Transverse colon (tissue), 3 donors: ENCODE results near the gene COL4A5.

Experiments used
- CTCF ChIP-seq, 5 experiments: fragments of 200-600 bp in 3 of 5; fragments of 450-650 bp in 2 of 5; sonication (generic) in 3 of 5; IDR thresholded peaks; 1 replicate in 2 of 5; 2 replicates in 3 of 5; pipeline ENCODE4 v1.5.1; 2016 to 2017; ENCODE audit warnings: antibody characterized with exemption in 5 of 5, inconsistent platforms in 3 of 5, mild to moderate bottlenecking in 2 of 5, moderate library complexity in 1 of 5
- EP300 ChIP-seq: sonication (generic); formaldehyde crosslinking; IDR thresholded peaks from one replicate; pipeline ENCODE4 v1.6.1; 2017; ENCODE audit warnings: antibody characterized with exemption, low read depth
- POLR2A ChIP-seq: fragments of 450-650 bp; IDR thresholded peaks from one replicate; pipeline ENCODE4 v1.6.1; 2016; ENCODE audit warnings: antibody characterized with exemption, mild to moderate bottlenecking, moderate library complexity

DNA sequence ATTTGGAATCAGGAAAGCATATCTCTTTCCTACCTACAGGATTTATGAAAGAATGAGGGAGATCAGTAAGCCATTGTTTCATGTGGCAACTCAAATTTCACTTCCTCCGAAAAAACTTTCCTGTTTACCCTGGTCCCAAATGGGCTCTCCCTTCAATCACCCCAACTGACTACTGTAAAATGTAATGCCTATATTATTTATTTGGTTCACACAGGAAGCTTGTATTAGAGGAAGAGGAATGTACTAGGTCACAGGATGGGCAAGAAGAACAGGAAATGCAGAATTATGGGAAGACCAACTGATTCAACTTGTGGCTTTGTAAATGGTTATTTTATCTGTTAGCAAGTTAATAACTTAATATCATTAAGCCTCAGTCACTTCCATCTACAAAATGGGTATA, 24.5 kb upstream of the COL4A5 start:
- TF ChIP-seq POLR2A (no peak), CTCF (IDR thresholded peaks at IDR 0.05) (no peak), EP300 (no peak)
